Measurements from ENCODE around the gene LOXL3. TPM values are rescaled to one million over a fixed set of nuclear protein-coding genes. Genes with fewer than 3 reads are reported as not detected.

LOXL3 gene
- total and polyA plus RNA-seq, 4 donors = 6.4 to 27.1 (median 17.9) TPM

- peak overlapping the region; percentile 39 to 79 for H3K4me3 ChIP-seq (ENCODE audit: low read length in 2 of 2)
These were observed 4.6 kb downstream of the LOXL3 start for GRCh38 chr2:74548900-74549826.

GRCh38 chr2:74548285-74548899 lies 5.3 kb downstream of the LOXL3 start:
- 15 to 21% methylated on average over 26 of the region's 26 CpGs for WGBS, 2 donors
- H3K36me3 ChIP-seq (ENCODE audit: control insufficient read depth in 1 of 2, insufficient read depth in 2 of 2, low read length in 1 of 2) = no peaks in the 10 kb centered on the region
- peak overlapping the region in 1 of 2 donors; percentile 20 for H3K27ac ChIP-seq (ENCODE audit: low read depth in 1 of 2, low read length in 2 of 2)
- peak overlapping the region; percentile 31 to 79 for H3K4me3 ChIP-seq (ENCODE audit: low read length in 2 of 2)
- no peaks in the 10 kb centered on the region for H3K4me1 ChIP-seq (ENCODE audit: control insufficient read depth in 1 of 2, insufficient read depth in 2 of 2, low read length in 2 of 2)
- H3K27me3 ChIP-seq (ENCODE audit: control insufficient read depth in 1 of 2, insufficient read depth in 2 of 2, low read length in 1 of 2) = no peaks in the 10 kb centered on the region
- ATAC-seq (ENCODE audit: low FRiP score) = no peak
- DNase-seq = no peak
- intact Hi-C loops (cut with DNase I) = loop anchor here in 1 of 2 donors (5.0 kb wide), 1 partner anchor 34 kb away; no protein-coding TSS in a partner anchor
- H3K9me3 ChIP-seq (ENCODE audit: control insufficient read depth, low read length) = no peaks in the 10 kb centered on the region

More at GRCh38 chr2:74548900-74549826, 4.6 kb downstream of the LOXL3 start:
- ATAC-seq (ENCODE audit: low FRiP score) (peak; percentile 78), DNase-seq (peak; percentile 81 to 92)
- intact Hi-C loops (cut with DNase I) = loop anchor here in 1 of 2 donors (5.0 kb wide), 1 partner anchor 33 kb away; no protein-coding TSS in a partner anchor
- no peaks in the 10 kb centered on the region for H3K9me3 ChIP-seq (ENCODE audit: control insufficient read depth, low read length)
- H3K36me3 ChIP-seq (ENCODE audit: control insufficient read depth in 1 of 2, insufficient read depth in 2 of 2, low read length in 1 of 2) = no peaks in the 10 kb centered on the region
- H3K27me3 ChIP-seq (ENCODE audit: control insufficient read depth in 1 of 2, insufficient read depth in 2 of 2, low read length in 1 of 2) = no peaks in the 10 kb centered on the region
- H3K27ac ChIP-seq (ENCODE audit: low read depth in 1 of 2, low read length in 2 of 2) = peak overlapping the region in 1 of 2 donors; percentile 13
- H3K4me1 ChIP-seq (ENCODE audit: control insufficient read depth in 1 of 2, insufficient read depth in 2 of 2, low read length in 2 of 2) = no peaks in the 10 kb centered on the region
- WGBS, 2 donors = 9 to 12% methylated on average over 71 to 85 of the region's 85 CpGs

- DNase-seq = no peak
- H3K4me3 ChIP-seq (ENCODE audit: low read length in 2 of 2) = no peak overlapping the region
- intact Hi-C loops (cut with DNase I) = loop anchor here in 1 of 2 donors (5.0 kb wide), 1 partner anchor 36 kb away; no protein-coding TSS in a partner anchor
- 88 to 90% methylated on average over 3 of the region's 3 CpGs for WGBS, 2 donors
- ATAC-seq (ENCODE audit: low FRiP score) = no peak
- no peaks in the 10 kb centered on the region for H3K9me3 ChIP-seq (ENCODE audit: control insufficient read depth, low read length)
- no peaks in the 10 kb centered on the region for H3K36me3 ChIP-seq (ENCODE audit: control insufficient read depth in 1 of 2, insufficient read depth in 2 of 2, low read length in 1 of 2)
- no peak overlapping the region for H3K27ac ChIP-seq (ENCODE audit: low read depth in 1 of 2, low read length in 2 of 2)
- H3K27me3 ChIP-seq (ENCODE audit: control insufficient read depth in 1 of 2, insufficient read depth in 2 of 2, low read length in 1 of 2) = no peaks in the 10 kb centered on the region
- H3K4me1 ChIP-seq (ENCODE audit: control insufficient read depth in 1 of 2, insufficient read depth in 2 of 2, low read length in 2 of 2) = no peaks in the 10 kb centered on the region
These were observed 7.7 kb downstream of the LOXL3 start for GRCh38 chr2:74546004-74546403.

- Histone ChIP-seq H3K27me3 (ENCODE audit: control insufficient read depth in 1 of 2, insufficient read depth in 2 of 2, low read length in 1 of 2) (no peaks in the 10 kb centered on the region), H3K9me3 (ENCODE audit: control insufficient read depth, low read length) (no peaks in the 10 kb centered on the region), H3K36me3 (ENCODE audit: control insufficient read depth in 1 of 2, insufficient read depth in 2 of 2, low read length in 1 of 2) (no peaks in the 10 kb centered on the region), H3K4me1 (ENCODE audit: control insufficient read depth in 1 of 2, insufficient read depth in 2 of 2, low read length in 2 of 2) (no peaks in the 10 kb centered on the region), H3K4me3 (ENCODE audit: low read length in 2 of 2) (no peak overlapping the region), H3K27ac (ENCODE audit: low read depth in 1 of 2, low read length in 2 of 2) (no peak overlapping the region)
- no peak for ATAC-seq (ENCODE audit: low FRiP score)
- no peak for DNase-seq
- intact Hi-C loops (cut with DNase I) = loop anchor here in 1 of 2 donors (5.0 kb wide), 1 partner anchor 38 kb away; no protein-coding TSS in a partner anchor
- 92 to 95% methylated on average over 3 of the region's 3 CpGs for WGBS, 2 donors
These were observed 9.1 kb downstream of the LOXL3 start for GRCh38 chr2:74544634-74545033.

- Histone ChIP-seq H3K36me3 (ENCODE audit: control insufficient read depth in 1 of 2, insufficient read depth in 2 of 2, low read length in 1 of 2) (no peaks in the 10 kb centered on the region), H3K27ac (ENCODE audit: low read depth in 1 of 2, low read length in 2 of 2) (no peak overlapping the region), H3K9me3 (ENCODE audit: control insufficient read depth, low read length) (no peaks in the 10 kb centered on the region), H3K4me1 (ENCODE audit: control insufficient read depth in 1 of 2, insufficient read depth in 2 of 2, low read length in 2 of 2) (no peaks in the 10 kb centered on the region), H3K4me3 (ENCODE audit: low read length in 2 of 2) (no peak overlapping the region), H3K27me3 (ENCODE audit: control insufficient read depth in 1 of 2, insufficient read depth in 2 of 2, low read length in 1 of 2) (no peaks in the 10 kb centered on the region)
- ATAC-seq (ENCODE audit: low FRiP score) (no peak), DNase-seq (no peak)
- 88 to 91% methylated on average over 1 of the region's 1 CpG for WGBS, 2 donors
- intact Hi-C loops (cut with DNase I) = no loop called here
These were observed 10.8 kb downstream of the LOXL3 start for GRCh38 chr2:74542978-74543377.

- peak in 1 of 2 donors; percentile 80 for DNase-seq
These were observed 13.5 kb downstream of the LOXL3 start for GRCh38 chr2:74540291-74540690.

GRCh38 chr2:74538881-74539339 lies 14.8 kb downstream of the LOXL3 start:
- Histone ChIP-seq H3K4me3 (ENCODE audit: low read length in 2 of 2) (no peak overlapping the region), H3K9me3 (ENCODE audit: control insufficient read depth, low read length) (no peaks in the 10 kb centered on the region), H3K27ac (ENCODE audit: low read depth in 1 of 2, low read length in 2 of 2) (no peak overlapping the region), H3K4me1 (ENCODE audit: control insufficient read depth in 1 of 2, insufficient read depth in 2 of 2, low read length in 2 of 2) (no peaks in the 10 kb centered on the region), H3K36me3 (ENCODE audit: control insufficient read depth in 1 of 2, insufficient read depth in 2 of 2, low read length in 1 of 2) (no peaks in the 10 kb centered on the region), H3K27me3 (ENCODE audit: control insufficient read depth in 1 of 2, insufficient read depth in 2 of 2, low read length in 1 of 2) (no peaks in the 10 kb centered on the region)
- ATAC-seq (ENCODE audit: low FRiP score) (no peak), DNase-seq (no peak)
- 81 to 84% methylated on average over 7 of the region's 7 CpGs for WGBS, 2 donors
- intact Hi-C loops (cut with DNase I) = loop anchor here in 1 of 2 donors (10.0 kb wide), 1 partner anchor 46 kb away; no protein-coding TSS in a partner anchor

More at GRCh38 chr2:74540291-74540690, 13.5 kb downstream of the LOXL3 start:
- peak; percentile 77 for ATAC-seq (ENCODE audit: low FRiP score)
- H3K27ac ChIP-seq (ENCODE audit: low read depth in 1 of 2, low read length in 2 of 2) = no peak overlapping the region
- no peaks in the 10 kb centered on the region for H3K36me3 ChIP-seq (ENCODE audit: control insufficient read depth in 1 of 2, insufficient read depth in 2 of 2, low read length in 1 of 2)
- intact Hi-C loops (cut with DNase I) = no loop called here
- no peaks in the 10 kb centered on the region for H3K27me3 ChIP-seq (ENCODE audit: control insufficient read depth in 1 of 2, insufficient read depth in 2 of 2, low read length in 1 of 2)
- no peaks in the 10 kb centered on the region for H3K9me3 ChIP-seq (ENCODE audit: control insufficient read depth, low read length)
- no peaks in the 10 kb centered on the region for H3K4me1 ChIP-seq (ENCODE audit: control insufficient read depth in 1 of 2, insufficient read depth in 2 of 2, low read length in 2 of 2)
- no peak overlapping the region for H3K4me3 ChIP-seq (ENCODE audit: low read length in 2 of 2)
- WGBS, 2 donors = 82 to 91% methylated on average over 5 of the region's 5 CpGs

GRCh38 chr2:74537140-74537539 lies 16.6 kb downstream of the LOXL3 start:
- intact Hi-C loops (cut with DNase I) = loop anchor here in 1 of 2 donors (10.0 kb wide), 1 partner anchor 48 kb away; no protein-coding TSS in a partner anchor

More at GRCh38 chr2:74537140-74537539, 16.6 kb downstream of the LOXL3 start:
- 69 to 70% methylated on average over 4 of the region's 4 CpGs for WGBS, 2 donors
- Histone ChIP-seq H3K4me3 (ENCODE audit: low read length in 2 of 2) (no peak overlapping the region), H3K36me3 (ENCODE audit: control insufficient read depth in 1 of 2, insufficient read depth in 2 of 2, low read length in 1 of 2) (no peaks in the 10 kb centered on the region), H3K4me1 (ENCODE audit: control insufficient read depth in 1 of 2, insufficient read depth in 2 of 2, low read length in 2 of 2) (no peaks in the 10 kb centered on the region), H3K27ac (ENCODE audit: low read depth in 1 of 2, low read length in 2 of 2) (no peak overlapping the region), H3K27me3 (ENCODE audit: control insufficient read depth in 1 of 2, insufficient read depth in 2 of 2, low read length in 1 of 2) (no peaks in the 10 kb centered on the region), H3K9me3 (ENCODE audit: control insufficient read depth, low read length) (no peaks in the 10 kb centered on the region)
- ATAC-seq (ENCODE audit: low FRiP score) (no peak), DNase-seq (no peak)

All from aorta (tissue), 5 donors.